ENCODE data around the gene SLC39A9. TPM values are rescaled to one million over a fixed set of nuclear protein-coding genes. Genes with fewer than 3 reads are reported as not detected.
"Not testable (repeated sequence)": the region's sequence is repeated elsewhere in the genome, so short reads cannot be mapped to it uniquely, and the experiment has no call there.

SLC39A9 gene
- total RNA-seq, 1 donor from 2014 or later = 117 TPM

DNA sequence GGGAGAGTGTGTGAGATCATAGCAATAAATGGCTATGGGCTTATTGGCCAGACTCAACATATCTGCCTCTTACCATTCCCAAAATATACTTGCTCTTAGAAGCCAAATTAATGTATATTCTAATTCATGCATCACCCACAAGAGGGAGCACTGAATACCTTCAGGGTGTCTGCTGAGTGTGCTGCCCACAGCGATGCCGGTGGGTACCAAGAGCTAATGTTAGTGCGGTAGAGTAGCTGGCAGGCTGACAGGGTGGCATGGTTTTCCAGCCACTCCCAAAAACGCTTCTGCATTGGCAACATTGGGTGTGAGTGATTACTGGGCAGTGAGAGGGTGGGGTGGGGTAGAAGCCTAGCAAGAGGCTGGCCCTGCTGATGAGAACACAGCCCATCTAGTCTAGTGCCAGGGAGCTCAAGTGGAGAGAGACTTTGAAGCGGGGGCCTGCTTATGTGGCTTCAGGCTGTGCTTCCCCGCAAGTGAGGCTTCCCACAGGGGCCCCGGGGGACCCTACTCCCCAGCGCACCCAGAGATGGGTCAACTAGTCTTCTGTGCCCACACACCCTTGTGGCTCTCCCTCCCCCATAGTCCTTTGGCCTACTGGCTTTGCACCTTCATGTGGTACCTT lies 76.8 kb downstream of the SLC39A9 start:
- peak; percentile 14 to 19 for DNase-seq (ENCODE audit: low read depth in 2 of 2)

DNA sequence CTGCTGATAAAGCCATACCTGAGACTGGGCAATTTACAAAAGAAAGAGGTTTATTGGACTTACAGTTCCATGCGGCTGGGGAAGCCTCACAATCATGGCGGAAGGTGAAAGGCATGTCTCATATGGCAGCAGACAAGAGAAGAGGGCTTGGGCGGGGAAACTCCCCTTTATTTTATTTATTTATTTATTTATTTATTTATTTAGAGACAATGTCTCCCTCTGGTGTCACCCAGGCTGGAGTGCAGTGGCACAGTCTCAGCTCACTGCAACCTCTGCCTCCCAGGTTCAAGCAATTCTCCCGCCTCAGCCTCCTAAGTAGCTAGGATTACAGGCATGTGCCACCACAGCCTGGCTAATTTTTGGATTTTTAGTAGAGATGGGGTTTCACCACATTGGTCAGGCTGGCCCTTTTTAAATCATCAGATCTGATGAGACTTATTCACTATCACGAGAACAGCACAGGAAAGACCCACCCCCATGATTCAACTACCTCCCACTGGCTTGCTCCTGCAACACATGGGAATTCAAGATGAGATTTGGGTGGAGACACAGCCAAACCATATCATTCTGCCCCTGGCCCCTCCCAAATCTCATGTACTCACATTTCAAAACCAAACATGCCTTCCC lies 78.4 kb downstream of the SLC39A9 start:
- peak; percentile 7 to 11 for DNase-seq (ENCODE audit: low read depth in 2 of 2)

DNA sequence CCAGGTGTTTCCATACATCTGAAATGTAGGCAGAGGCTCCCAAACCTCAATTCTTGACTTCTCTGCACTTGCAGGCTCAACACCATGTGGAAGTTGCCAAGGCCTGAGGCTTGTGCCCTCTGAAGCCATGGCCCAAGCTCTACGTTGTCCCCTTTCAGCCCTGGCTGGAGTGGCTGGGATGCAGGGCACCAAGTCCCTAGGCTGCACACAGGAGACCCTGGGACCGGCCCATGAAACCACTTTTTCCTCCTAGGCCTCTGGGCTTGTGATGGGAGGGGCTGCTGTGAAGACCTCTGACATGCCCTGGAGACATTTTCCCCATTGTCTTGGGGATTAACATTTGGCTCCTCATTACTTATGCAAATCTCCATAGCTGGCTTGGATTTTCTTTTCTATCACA lies 79.6 kb downstream of the SLC39A9 start:
- not testable (repeated sequence) for DNase-seq (ENCODE audit: low read depth in 2 of 2)

DNA sequence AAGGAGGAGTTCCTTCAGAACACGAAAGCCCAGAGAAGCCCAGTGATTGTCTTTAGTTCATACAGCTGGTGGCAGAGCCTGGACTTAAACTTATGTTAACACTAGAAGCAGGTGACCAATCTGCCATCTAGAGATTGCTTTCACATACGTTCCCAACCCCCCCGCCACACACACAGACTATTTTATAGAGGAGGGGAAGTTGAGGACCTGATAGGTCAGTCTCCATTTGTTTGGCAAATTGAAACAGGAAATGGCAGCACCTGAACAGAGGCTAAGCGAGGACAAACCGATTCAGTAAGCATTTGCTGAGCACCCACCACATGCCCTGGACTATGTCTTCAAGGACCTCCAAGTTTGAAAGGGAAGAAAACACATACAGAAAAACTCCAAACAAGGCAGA lies 81.2 kb downstream of the SLC39A9 start:
- DNase-seq (ENCODE audit: low read depth in 2 of 2) = no peak

DNA sequence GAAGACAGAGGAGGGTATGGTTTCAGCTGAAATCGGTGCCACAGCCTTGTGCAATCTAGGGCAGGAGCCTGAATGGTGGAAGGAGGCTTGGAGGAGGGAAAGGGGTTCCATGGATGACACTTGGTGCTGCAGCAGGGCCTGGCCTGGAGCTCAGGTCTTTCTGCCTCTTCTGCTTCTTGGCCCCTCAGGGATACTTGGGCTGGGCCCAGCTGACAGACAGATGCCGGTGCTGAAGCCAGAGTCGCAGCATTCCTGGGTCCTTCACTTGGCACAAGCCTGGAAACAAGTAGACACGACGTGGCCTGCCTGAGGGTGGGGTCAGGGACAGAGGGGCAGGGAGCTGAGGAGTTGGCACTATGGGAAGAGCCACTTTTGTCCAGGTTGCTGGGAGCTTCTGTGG lies 81.6 kb downstream of the SLC39A9 start:
- DNase-seq (ENCODE audit: low read depth in 2 of 2) = no peak

DNA sequence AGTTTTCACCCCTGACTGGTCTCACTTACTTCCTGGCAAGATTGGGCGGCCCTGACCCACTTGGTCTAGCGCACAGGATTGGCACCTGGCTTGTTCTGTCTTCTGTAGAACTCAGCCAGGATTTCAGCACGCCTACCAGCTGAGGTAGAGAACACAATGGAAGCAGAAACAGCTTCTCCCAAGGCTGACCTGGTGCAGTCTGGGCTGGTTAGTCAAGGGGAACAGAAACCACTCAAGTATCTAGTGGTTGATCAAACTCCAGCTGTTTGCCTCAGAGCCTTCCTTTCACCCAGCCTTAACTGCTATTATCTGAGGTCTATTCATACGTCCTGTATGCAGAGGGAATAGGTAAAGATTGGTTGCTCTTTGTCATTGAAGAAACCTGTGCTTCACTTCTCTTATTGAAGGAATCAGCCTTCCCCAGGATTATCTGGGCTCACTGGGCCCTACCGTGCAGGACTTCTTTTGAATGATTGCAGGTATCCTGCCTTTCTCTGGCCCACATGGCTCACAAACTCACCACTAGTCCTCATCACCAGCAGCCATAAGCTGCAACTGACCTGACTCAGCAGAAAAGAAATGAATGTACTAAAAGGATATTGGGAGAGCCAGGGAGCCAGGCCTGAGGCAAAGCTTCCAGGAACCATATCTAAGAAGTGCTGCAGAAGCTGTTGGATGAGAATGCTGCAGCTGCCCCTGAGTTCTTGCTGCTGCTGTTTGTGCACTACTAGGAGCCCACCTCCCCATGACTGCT lies 83.5 kb downstream of the SLC39A9 start:
- DNase-seq (ENCODE audit: low read depth in 2 of 2) = no peak

DNA sequence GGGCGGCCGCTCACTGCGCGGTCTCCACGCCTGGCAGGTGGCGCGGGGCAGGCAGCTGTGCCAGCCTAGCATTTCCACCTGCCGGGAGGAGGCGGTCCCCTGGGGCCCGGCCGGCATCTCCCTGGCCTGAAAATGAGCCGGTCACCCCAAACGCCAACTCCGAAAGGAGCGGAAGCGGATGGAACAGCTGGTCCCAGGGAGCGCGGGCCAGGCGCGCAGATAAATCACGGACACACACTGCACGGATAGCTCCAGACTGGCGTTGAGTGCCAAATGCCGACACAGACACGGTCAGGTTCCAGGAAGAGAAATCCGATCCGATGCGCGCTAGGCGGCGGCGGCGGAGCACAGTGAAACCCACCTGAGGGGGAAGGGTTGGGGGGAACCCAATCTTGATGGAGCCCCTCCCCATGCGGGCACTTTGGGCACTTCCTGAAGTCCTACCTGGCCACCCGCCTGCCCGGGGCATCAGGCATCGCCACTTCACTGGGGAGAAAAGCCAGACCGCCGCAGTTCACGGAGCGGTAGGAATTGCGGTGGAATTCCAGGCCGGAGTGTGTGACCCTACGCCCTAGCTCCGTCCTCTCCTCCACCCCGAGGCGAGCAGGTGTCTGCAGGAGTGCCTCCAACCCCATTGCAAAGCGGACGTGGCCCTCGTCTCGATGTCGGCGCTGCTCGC lies 85.4 kb downstream of the SLC39A9 start:
- peak; percentile 11 to 45 for DNase-seq (ENCODE audit: low read depth in 2 of 2)

DNA sequence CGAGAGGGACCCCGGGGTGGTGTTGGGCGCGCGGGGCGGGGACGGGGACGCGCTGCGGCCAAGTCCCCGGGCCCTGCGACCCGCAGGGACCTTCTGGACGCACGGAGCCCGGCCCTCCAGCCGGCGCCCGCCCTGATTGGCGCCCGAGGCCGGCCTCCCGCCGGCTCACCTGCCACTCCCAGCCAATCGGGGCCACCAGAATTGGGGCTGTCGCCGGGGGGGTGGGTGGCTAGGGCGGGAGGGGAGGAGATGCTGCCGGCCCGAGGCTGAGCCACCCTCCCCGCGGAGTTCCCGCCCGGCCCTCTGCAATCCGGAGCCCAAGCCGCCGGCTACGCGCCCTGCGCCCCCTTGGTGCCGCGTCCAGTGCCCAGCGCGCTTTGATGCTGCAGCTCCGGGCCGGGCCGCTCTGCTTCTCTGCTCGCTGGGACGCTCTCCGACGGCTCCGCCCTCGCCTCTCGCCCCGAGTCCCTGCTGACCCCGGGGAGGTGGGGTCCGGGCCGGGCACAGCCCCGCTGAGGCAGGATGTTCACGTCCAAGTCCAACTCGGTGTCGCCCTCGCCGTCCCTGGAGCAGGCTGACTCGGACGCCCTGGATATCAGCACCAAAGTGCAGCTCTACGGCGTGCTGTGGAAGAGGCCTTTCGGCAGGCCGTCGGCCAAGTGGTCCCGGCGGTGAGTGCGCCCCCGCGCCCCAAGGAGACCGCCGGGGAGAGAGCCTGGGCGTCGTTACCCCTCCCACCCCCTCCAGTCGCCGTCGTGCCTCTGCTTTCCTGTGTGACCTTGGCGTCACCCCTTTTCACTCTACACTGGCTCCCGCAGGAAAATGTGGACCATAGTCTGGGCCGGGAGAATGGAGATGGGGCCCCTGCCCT lies 86.2 kb downstream of the SLC39A9 start, which contains the start of gene PLEKHD1:
PLEKHD1 (plus strand) TSS at position 285 of the 871 bp plus-strand sequence; CDS start at position 523, 238 bp downstream.
- no peak for DNase-seq (ENCODE audit: low read depth in 2 of 2)

DNA sequence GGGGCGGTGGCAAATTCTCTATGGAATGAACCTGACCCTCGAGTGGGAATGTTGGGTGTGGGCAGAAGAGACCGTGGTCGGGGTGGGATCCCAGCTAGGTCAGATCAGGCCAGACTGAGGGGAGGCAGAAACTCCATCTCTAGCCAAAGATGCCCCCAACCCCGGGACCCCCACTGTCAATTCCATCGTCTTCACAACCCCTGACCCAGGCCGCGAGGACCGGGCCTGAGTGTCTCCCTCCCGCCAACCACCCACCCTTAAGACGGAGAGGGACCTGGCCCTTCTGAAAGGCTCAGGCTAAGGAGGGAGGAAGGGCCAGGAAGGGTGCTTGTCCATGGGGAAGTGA lies 86.8 kb downstream of the SLC39A9 start:
- DNase-seq (ENCODE audit: low read depth in 2 of 2) = no peak

DNA sequence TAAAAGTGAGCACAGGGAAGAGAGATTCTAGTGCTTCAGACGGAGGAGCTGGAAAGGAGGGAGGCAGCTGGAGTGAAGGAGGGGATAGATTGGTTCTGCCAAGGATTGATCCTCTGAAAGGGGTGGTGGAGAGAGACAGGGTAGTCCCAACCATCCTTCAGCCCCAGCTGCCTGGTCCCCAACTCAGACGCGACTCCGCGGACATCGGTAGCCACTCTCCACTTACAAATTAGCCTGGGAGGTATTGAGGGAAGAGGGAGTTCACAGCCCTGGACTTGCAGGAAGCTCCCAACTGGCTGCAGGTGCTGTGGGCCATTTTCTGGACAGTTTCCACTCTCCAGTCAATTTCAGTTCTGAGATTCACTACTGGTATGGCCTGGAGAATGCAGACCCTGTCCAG lies 87.2 kb downstream of the SLC39A9 start:
- no peak for DNase-seq (ENCODE audit: low read depth in 2 of 2)

DNA sequence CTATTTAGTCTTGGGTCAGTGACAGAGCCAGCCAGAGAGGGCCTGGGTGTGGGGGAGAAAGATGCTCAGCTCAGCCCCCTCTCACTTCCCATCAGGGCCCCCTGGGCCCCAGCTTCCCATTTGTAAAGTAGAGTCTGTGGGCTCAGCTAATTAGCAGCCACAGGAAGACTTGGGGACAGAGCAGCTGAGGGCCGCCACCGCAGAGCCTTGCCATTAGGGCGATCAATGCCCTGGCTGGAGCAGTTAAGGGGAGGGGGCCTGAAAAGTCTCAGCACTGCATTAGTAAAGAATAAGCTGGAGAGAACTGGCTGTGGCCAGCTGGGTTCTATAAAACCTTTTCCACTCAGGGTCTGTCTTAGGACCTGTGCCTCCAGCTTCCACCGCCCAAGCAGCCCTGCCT lies 88.7 kb downstream of the SLC39A9 start:
- DNase-seq (ENCODE audit: low read depth in 2 of 2) = no peak

DNA sequence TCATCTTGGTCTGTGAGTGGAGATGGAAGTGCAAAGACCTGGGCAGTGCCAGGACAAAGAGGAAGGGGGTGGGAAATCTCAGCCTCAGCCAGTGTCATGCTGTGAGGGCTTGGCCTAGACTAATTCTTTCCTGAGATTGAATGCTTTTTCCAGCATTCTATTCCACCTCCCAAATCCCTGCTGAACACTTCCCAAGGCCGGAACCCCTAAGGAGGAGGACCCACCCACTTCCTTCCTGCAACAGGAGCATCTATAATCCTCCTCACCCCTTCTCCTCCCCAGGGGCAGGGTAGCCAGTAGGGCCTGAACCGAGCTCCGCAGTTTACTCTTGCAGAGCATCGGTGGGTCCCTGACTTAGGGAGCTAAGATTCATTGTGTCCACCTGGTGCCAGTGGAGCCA lies 89.3 kb downstream of the SLC39A9 start:
- DNase-seq (ENCODE audit: low read depth in 2 of 2) = no peak

DNA sequence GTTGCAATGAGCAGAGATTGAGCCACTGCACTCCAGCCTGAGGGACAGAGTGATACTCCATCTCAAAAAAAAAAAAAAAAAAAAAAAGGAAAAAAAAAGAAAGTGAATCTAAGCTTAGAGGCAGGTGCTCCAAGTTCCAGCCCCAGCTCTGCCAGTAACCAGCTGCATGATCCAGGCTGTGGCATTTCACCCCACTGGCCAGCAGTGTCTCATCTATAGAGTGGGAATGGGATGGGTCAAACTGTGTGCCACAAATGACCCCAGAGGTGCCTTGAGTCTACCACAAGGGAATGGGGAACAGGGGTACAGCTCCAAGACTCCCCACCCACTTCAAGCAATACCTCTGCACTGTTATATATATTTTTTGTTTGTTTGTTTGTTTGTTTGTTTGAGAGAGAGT lies 91.0 kb downstream of the SLC39A9 start:
- DNase-seq (ENCODE audit: low read depth in 2 of 2) = no peak

DNA sequence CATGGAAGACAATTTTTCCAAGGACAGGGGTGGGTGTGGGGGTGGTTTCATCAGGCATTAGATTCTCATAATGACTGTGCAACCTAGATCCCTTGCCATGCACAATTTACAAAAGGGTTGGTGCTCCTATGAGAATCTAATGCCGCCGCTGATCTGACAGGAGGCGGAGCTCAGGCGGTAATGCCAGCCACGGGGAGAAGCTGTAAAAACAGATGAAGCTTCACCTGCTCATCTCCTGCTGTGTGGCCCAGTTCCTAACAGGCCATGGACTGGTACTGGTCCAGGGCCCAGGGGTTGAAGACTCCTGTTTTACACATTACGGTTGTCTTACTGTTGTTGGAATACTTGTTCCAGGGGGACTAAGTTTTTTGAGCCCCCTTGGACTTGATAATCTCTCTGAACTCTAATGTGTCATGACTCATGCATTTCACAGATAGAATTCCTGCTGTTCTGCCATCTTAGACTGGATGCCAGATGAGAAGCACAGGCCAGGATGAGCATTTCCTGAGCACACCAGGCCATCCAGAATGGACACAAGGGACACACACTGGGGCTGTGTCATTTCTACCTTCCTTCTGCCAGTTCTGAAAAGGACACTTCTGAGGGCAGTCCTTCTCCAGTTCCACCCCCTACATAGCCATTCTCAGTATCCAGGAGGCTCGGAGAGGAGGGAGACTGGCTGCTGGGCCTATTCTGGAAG lies 91.9 kb downstream of the SLC39A9 start:
- no peak for DNase-seq (ENCODE audit: low read depth in 2 of 2)

DNA sequence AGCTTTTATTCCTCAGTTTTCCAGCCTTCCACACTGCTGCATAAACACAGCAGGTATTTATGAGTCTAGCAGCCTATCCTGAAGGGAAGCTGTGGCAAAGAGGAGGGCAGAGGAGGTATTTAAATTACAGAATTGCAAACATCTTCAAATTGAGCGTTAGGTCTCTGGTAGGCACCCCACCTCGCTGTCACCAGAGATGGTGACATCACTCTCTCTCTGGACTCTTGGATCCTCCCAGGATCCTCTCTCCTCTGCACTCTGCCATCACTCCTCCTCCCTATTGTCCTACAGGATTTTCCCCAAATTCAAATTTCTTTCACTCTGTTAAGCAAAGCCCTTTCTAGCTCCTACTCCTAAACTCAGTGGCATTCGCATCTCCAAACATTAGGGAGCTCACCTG lies 92.7 kb downstream of the SLC39A9 start:
- DNase-seq (ENCODE audit: low read depth in 2 of 2) = no peak

DNA sequence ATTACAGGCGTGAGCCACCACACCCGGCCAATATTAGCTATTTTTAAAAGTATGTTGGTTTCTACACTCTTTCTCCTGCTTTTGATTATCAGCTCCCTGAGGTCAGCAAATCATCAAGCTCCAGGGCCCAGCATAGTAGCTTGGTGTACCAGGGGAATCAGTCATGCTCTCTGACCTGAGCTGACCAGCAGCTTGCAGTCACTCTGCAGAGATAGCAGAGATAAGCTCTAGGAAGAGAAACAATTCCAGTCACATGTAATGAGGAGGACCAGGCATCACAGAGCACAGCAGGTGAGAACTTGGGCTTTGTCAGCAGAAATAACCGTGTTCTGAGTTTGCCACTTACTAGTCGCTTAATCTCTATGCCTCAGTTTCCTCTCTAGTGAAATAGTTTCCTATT lies 94.5 kb downstream of the SLC39A9 start:
- DNase-seq (ENCODE audit: low read depth in 2 of 2) = no peak

DNA sequence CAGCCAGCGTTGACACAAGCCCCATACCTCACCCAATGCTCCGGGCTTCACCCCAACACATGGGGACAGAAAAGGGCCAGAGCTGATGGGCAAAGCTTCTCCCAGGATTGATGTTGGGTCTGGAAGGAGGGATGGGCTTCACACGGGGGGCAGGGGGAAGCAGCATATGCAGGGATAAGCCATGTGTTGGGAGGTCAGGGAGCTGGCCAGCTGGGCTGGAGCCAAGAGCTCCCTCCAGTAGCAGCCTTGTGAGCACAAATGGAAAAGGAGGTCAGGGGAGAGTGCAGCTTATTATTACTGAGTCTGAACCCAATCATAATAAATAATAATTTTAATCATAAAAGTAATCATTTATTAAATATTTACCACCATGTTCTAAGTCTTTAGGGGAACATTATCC lies 95.3 kb downstream of the SLC39A9 start:
- no peak for DNase-seq (ENCODE audit: low read depth in 2 of 2)

DNA sequence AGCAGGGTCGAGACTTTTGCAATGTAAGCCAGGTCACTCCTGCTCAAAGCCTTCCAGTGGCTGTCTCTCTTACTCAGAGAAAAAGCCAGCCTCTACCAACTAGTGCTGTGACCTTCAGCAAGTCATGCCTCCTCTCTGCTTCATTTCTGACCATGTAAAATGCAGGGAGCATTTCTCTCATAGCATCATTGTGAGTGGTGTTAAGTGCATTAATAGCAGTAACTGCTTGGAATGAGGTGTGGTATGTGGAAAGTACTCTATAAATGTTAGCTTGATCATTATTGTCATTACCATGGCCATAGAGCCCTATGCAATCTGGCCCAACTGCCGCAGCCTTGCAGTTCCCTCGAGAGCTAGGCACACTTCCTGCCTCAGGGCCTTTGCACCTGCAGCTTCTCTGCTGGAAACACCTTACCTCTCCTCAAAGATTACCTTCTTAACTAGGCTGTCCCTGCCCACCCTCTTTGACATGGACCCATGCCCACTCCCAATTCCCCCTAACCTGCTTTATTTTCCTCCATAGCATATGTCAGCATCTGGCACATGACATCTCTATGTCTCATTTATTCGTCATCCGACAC lies 96.9 kb downstream of the SLC39A9 start:
- no peak for DNase-seq (ENCODE audit: low read depth in 2 of 2)

DNA sequence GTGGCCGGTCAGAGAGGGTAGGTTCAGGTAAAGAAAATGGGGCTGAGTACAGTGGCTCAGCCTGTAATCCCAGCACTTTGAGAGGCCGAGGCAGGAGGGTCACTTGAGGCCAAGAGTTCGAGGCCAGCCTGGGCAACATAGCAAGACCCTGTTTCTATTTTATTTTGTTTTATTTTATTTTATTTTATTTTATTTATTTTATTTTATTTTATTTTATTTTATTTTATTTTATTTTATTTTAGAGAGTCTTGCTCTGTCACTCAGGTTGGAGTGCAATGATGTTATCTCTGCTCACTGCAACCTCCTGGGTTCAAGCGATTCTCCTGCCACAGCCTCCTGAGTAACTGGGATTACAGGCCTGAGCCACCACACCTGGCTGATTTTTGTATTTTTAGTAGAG lies 99.4 kb downstream of the SLC39A9 start:
- DNase-seq (ENCODE audit: low read depth in 2 of 2) = not testable (repeated sequence)

DNA sequence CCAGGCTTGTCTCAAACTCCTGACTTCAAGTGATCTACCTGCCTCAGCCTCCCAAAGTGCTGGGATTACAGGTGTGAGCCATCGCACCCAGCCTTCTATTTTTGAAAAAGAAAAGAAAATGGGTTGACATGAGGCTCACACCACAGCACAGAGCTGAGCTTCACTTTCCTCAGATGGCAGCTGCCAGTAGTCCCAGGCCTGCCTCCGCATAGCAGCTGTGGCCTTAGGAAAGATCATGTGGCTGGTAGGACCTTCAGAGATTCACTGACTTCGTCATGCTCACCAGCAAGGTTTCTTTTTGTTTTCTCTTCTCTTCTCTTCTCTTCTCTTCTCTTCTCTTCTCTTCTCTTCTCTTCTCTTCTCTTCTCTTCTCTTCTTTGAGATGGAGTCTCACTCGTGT lies 99.8 kb downstream of the SLC39A9 start:
- not testable (repeated sequence) for DNase-seq (ENCODE audit: low read depth in 2 of 2)

All from lung microvascular endothelial cell (primary cell).